ENCODE data around the gene DIP2B. TPM values are rescaled to one million over a fixed set of nuclear protein-coding genes. Genes with fewer than 3 reads are reported as not detected.

DIP2B gene
- total RNA-seq, 1 donor from 2014 or later = 31.5 TPM

GRCh38 chr12:50764286-50765094 is 259.7 kb downstream of the DIP2B start:
- intact Hi-C loops (cut with micrococcal nuclease) = loop anchor here (1.0 to 10.0 kb wide), 14 partner anchors 61 to 1020 kb away; partner anchors contain the start of genes CSRNP2, DAZAP2, LARP4 and LETMD1

GRCh38 chr12:50765095-50765911 is 260.5 kb downstream of the DIP2B start:
- intact Hi-C loops (cut with micrococcal nuclease) = loop anchor here (1.0 to 10.0 kb wide), 12 partner anchors 60 to 1021 kb away; partner anchors contain the start of genes CSRNP2, DAZAP2, LARP4 and LETMD1

GRCh38 chr12:50768391-50768790 is 263.6 kb downstream of the DIP2B start:
- intact Hi-C loops (cut with micrococcal nuclease) = loop anchor here (10.0 kb wide), 1 partner anchor 1024 kb away; the partner anchor contains the start of gene TMBIM6

- intact Hi-C loops (cut with micrococcal nuclease) = loop anchor here (10.0 kb wide), 1 partner anchor 1024 kb away; the partner anchor contains the start of gene TMBIM6
Measured at GRCh38 chr12:50768813-50769212, 264.0 kb downstream of the DIP2B start.

- intact Hi-C loops (cut with micrococcal nuclease) = no loop called here
Measured at GRCh38 chr12:50771409-50771808, 266.6 kb downstream of the DIP2B start.

GRCh38 chr12:50772470-50772869 is 267.7 kb downstream of the DIP2B start:
- intact Hi-C loops (cut with micrococcal nuclease) = no loop called here

GRCh38 chr12:50772877-50773276 is 268.1 kb downstream of the DIP2B start:
- intact Hi-C loops (cut with micrococcal nuclease) = no loop called here

GRCh38 chr12:50775251-50775650 is 270.5 kb downstream of the DIP2B start:
- intact Hi-C loops (cut with micrococcal nuclease) = no loop called here

- intact Hi-C loops (cut with micrococcal nuclease) = no loop called here
Measured at GRCh38 chr12:50776749-50777728, 272.3 kb downstream of the DIP2B start.

- intact Hi-C loops (cut with micrococcal nuclease) = no loop called here
Measured at GRCh38 chr12:50778663-50779590, 274.1 kb downstream of the DIP2B start.

GRCh38 chr12:50780013-50780412 is 275.2 kb downstream of the DIP2B start:
- intact Hi-C loops (cut with micrococcal nuclease) = no loop called here

- intact Hi-C loops (cut with micrococcal nuclease) = no loop called here
Measured at GRCh38 chr12:50784501-50784900, 279.7 kb downstream of the DIP2B start.

- intact Hi-C loops (cut with micrococcal nuclease) = no loop called here
Measured at GRCh38 chr12:50785406-50786001, 280.7 kb downstream of the DIP2B start.

- intact Hi-C loops (cut with micrococcal nuclease) = no loop called here
Measured at GRCh38 chr12:50786498-50787231, 281.9 kb downstream of the DIP2B start.

- intact Hi-C loops (cut with micrococcal nuclease) = no loop called here
Measured at GRCh38 chr12:50787618-50788017, 282.8 kb downstream of the DIP2B start.

- intact Hi-C loops (cut with micrococcal nuclease) = no loop called here
Measured at GRCh38 chr12:50788561-50788960, 283.8 kb downstream of the DIP2B start.

GRCh38 chr12:50790081-50790480 is 285.3 kb downstream of the DIP2B start:
- intact Hi-C loops (cut with micrococcal nuclease) = no loop called here
